Gastroesophageal sphincter (tissue), 4 donors: Measurements from ENCODE around the gene FN1. TPM values are rescaled to one million over a fixed set of nuclear protein-coding genes. Genes with fewer than 3 reads are reported as not detected.

Experiments used
- ATAC-seq: fragments of 150-250 bp; one replicate; pipeline ENCODE4 v1.9.1; 2016; ENCODE audit warnings: mild to moderate bottlenecking, moderate library complexity
- H3K27ac ChIP-seq, 4 donors: fragments of 200-600 bp; sonication (generic) in 3 of 4; 1 replicate in 3 of 4; 2 replicates in 1 of 4; pipeline ENCODE4 v1.5.1; 2016 to 2019
- H3K27me3 ChIP-seq: fragments of 200-600 bp; sonication (generic); one replicate; pipeline ENCODE4 v1.5.1; 2019
- H3K36me3 ChIP-seq, 2 donors: fragments of 200-600 bp; sonication (generic); one replicate each; pipeline ENCODE4 v1.5.1; 2019; ENCODE audit warnings: control low read depth in 1 of 2
- H3K4me1 ChIP-seq, 3 donors: fragments of 200-600 bp; sonication (generic); 1 replicate in 2 of 3; 2 replicates in 1 of 3; pipeline ENCODE4 v1.5.1; 2016 to 2019; ENCODE audit warnings: control low read depth in 2 of 3
- H3K4me3 ChIP-seq, 2 donors: fragments of 200-600 bp; sonication (generic); one replicate each; pipeline ENCODE4 v1.5.1; 2019; ENCODE audit warnings: mild to moderate bottlenecking in 1 of 2, moderate library complexity in 1 of 2
- H3K9me3 ChIP-seq, 3 donors: fragments of 200-600 bp; sonication (generic); one replicate each; pipeline ENCODE4 v1.5.1; 2017 to 2019; ENCODE audit warnings: control low read depth in 2 of 3
- CTCF ChIP-seq, 4 experiments: fragments of 200-600 bp in 2 of 4; fragments of 450-650 bp in 2 of 4; sonication (generic) in 1 of 4; IDR thresholded peaks; one replicate each; pipeline ENCODE4 v1.5.1; 2017 to 2019; ENCODE audit warnings: antibody characterized with exemption in 4 of 4, mild to moderate bottlenecking in 2 of 4, moderate library complexity in 2 of 4
- EP300 ChIP-seq: sonication (generic); formaldehyde crosslinking; IDR thresholded peaks from one replicate; pipeline ENCODE4 v1.6.1; 2017; ENCODE audit warnings: antibody characterized with exemption, mild to moderate bottlenecking
- POLR2A ChIP-seq, 2 donors: fragments of 450-650 bp; IDR thresholded peaks; one replicate each; pipeline ENCODE4 v1.6.1; 2017; ENCODE audit warnings: antibody characterized with exemption in 2 of 2, mild to moderate bottlenecking in 2 of 2, moderate library complexity in 1 of 2
- POLR2AphosphoS5 ChIP-seq: sonication (generic); formaldehyde crosslinking; IDR thresholded peaks from one replicate; pipeline ENCODE4 v1.6.1; 2017; ENCODE audit warnings: antibody characterized with exemption
- WGBS, 2 donors: methylation state at CpG; one replicate each; pipeline ENCODE4 v1.1.5; 2018; ENCODE audit warnings: low coverage in 1 of 2; 5-methylcytosine and 5-hydroxymethylcytosine counted together
- total RNA-seq, 4 donors: library from RNA; depleted of rRNA; stranded (reverse); fragments of >200 nt; gene quantifications; one replicate each; pipeline ENCODE4 v1.1.0, GENCODE V29; 2016

The FN1 gene
- total RNA-seq, 4 donors from 2014 or later: 1,699 to 4,986 (median 1,920) TPM

- ATAC-seq: no peak
- peak overlapping the region in 1 of 4 donors; percentile 27 for H3K27ac ChIP-seq
- WGBS, 2 donors: 88% methylated on average over 1 to 10 of the region's 12 CpGs
- H3K36me3 ChIP-seq: peaks cover 18 to 100% of the 10 kb centered on the region in 2 donors
- no peaks in the 10 kb centered on the region for H3K27me3 ChIP-seq
- no peak overlapping the region for H3K4me3 ChIP-seq
- TF ChIP-seq EP300 (no peak), POLR2A (IDR thresholded peaks at IDR 0.05) (no peak), CTCF (IDR thresholded peaks at IDR 0.05) (no peak), POLR2AphosphoS5 (no peak)
- H3K4me1 ChIP-seq: peaks cover 7 to 26% (median 11%) of the 10 kb centered on the region in 3 donors
- no peaks in the 10 kb centered on the region for H3K9me3 ChIP-seq
These were observed 43.1 kb downstream of the FN1 start for GRCh38 chr2:215392687-215393270.

GRCh38 chr2:215392164-215392563 lies 43.7 kb downstream of the FN1 start:
- Histone ChIP-seq H3K9me3 (no peaks in the 10 kb centered on the region), H3K4me3 (no peak overlapping the region), H3K27me3 (no peaks in the 10 kb centered on the region), H3K27ac (no peak overlapping the region), H3K36me3 (peaks cover 17 to 100% of the 10 kb centered on the region in 2 donors), H3K4me1 (peaks cover 5 to 20% (median 6%) of the 10 kb centered on the region in 3 donors)
- ATAC-seq: no peak
- TF ChIP-seq POLR2A (IDR thresholded peaks at IDR 0.05) (no peak), CTCF (IDR thresholded peaks at IDR 0.05) (no peak), POLR2AphosphoS5 (no peak), EP300 (no peak)

- 73 to 83% methylated on average over 5 of the region's 5 CpGs for WGBS, 2 donors
These were observed 44.3 kb downstream of the FN1 start for GRCh38 chr2:215391531-215391930.

GRCh38 chr2:215390550-215390913 lies 45.3 kb downstream of the FN1 start:
- Histone ChIP-seq H3K36me3 (peaks cover 14 to 100% of the 10 kb centered on the region in 2 donors), H3K9me3 (no peaks in the 10 kb centered on the region), H3K4me1 (peaks cover 0 to 8% (median 2%) of the 10 kb centered on the region in 3 donors), H3K27me3 (no peaks in the 10 kb centered on the region), H3K4me3 (no peak overlapping the region), H3K27ac (peak overlapping the region in 2 of 4 donors; percentile 20 to 30)
- ATAC-seq: no peak
- 53 to 81% methylated on average over 2 of the region's 2 CpGs for WGBS, 2 donors
- TF ChIP-seq POLR2AphosphoS5 (no peak), POLR2A (IDR thresholded peaks at IDR 0.05) (no peak), CTCF (IDR thresholded peaks at IDR 0.05) (no peak), EP300 (no peak)

More at GRCh38 chr2:215391531-215391930, 44.3 kb downstream of the FN1 start:
- peaks cover 14 to 100% of the 10 kb centered on the region in 2 donors for H3K36me3 ChIP-seq
- H3K4me1 ChIP-seq: peaks cover 0 to 14% (median 2%) of the 10 kb centered on the region in 3 donors
- no peaks in the 10 kb centered on the region for H3K9me3 ChIP-seq
- no peak for TF ChIP-seq POLR2AphosphoS5
- H3K27me3 ChIP-seq: no peaks in the 10 kb centered on the region
- ATAC-seq: no peak
- H3K27ac ChIP-seq: no peak overlapping the region
- no peak overlapping the region for H3K4me3 ChIP-seq

GRCh38 chr2:215388002-215388728 lies 47.7 kb downstream of the FN1 start:
- no peaks in the 10 kb centered on the region for H3K9me3 ChIP-seq
- H3K36me3 ChIP-seq: peaks cover 16 to 100% of the 10 kb centered on the region in 2 donors
- H3K4me1 ChIP-seq: peaks cover 0 to 2% (median 0%) of the 10 kb centered on the region in 3 donors
- 63 to 94% methylated on average over 4 to 7 of the region's 7 CpGs for WGBS, 2 donors
- no peak overlapping the region for H3K4me3 ChIP-seq
- peak overlapping the region in 1 of 4 donors; percentile 53 for H3K27ac ChIP-seq
- TF ChIP-seq POLR2AphosphoS5: no peak
- no peaks in the 10 kb centered on the region for H3K27me3 ChIP-seq
- no peak for ATAC-seq

GRCh38 chr2:215386566-215386965 lies 49.3 kb downstream of the FN1 start:
- Histone ChIP-seq H3K36me3 (peaks cover 17 to 100% of the 10 kb centered on the region in 2 donors), H3K4me1 (no peaks in the 10 kb centered on the region), H3K27me3 (no peaks in the 10 kb centered on the region), H3K4me3 (no peak overlapping the region), H3K27ac (no peak overlapping the region), H3K9me3 (no peaks in the 10 kb centered on the region)
- 80% methylated on average over 3 of the region's 7 CpGs; no CpG with 5 or more reads in 1 of the 2 donors for WGBS, 2 donors
- no peak for TF ChIP-seq EP300
- TF ChIP-seq CTCF (IDR thresholded peaks at IDR 0.05): no peak
- TF ChIP-seq POLR2A (IDR thresholded peaks at IDR 0.05): no peak
- no peak for TF ChIP-seq POLR2AphosphoS5
- no peak for ATAC-seq
